K562 (cell line): ENCODE measurements around the gene PDZK1IP1. TPM values are rescaled to one million over a fixed set of nuclear protein-coding genes. Genes with fewer than 3 reads are reported as not detected.

Source experiments
- CHD2 ChIP-seq: IDR thresholded peaks from 2 replicates; pipeline ENCODE4 v1.6.1; 2011; ENCODE audit warnings: low read depth, low read length
- HEY1 ChIP-seq: fragments of 250-450 bp; sonication (Bioruptor Pico); IDR thresholded peaks from 2 replicates; pipeline ENCODE4 v1.5.0; 2020; ENCODE audit warnings: mild to moderate bottlenecking, moderate library complexity, borderline replicate concordance
- HIVEP1 ChIP-seq: fragments of 250-450 bp; sonication (Bioruptor Pico); IDR thresholded peaks from 2 replicates; pipeline ENCODE4 v1.4.0; 2020; ENCODE audit warnings: mild to moderate bottlenecking
- KAT7 ChIP-seq: sonication (generic); formaldehyde crosslinking; IDR thresholded peaks from 2 replicates; pipeline ENCODE4 v1.8.0; 2022; ENCODE audit warnings: missing genetic modification reagents, mild to moderate bottlenecking, borderline replicate concordance
- KDM4B ChIP-seq, 2 experiments: fragments of 450-650 bp in 1 of 2; sonication (generic) in 1 of 2; IDR thresholded peaks; 2 replicates each; pipeline ENCODE4 v1.6.1; 2016 to 2017; ENCODE audit warnings: borderline replicate concordance in 2 of 2, antibody characterized with exemption in 1 of 2, low read depth in 1 of 2, mild to moderate bottlenecking in 1 of 2
- KDM5B ChIP-seq: fragments of 200-600 bp; sonication (generic); IDR thresholded peaks from 2 replicates; pipeline ENCODE4 v1.6.1; 2012; ENCODE audit warnings: low read depth, mild to moderate bottlenecking, moderate library complexity, low read length, control low read depth, inconsistent platforms; ENCODE audit not compliant: insufficient replicate concordance
- LEF1 ChIP-seq: fragments of 450-650 bp; IDR thresholded peaks from 2 replicates; pipeline ENCODE4 v1.6.1; 2016; ENCODE audit warnings: mild to moderate bottlenecking
- MCM7 ChIP-seq, 2 experiments: fragments of 450-650 bp; IDR thresholded peaks; 2 replicates each; pipeline ENCODE4 v1.6.1; 2016 to 2018
- RBM14 ChIP-seq: fragments of 200-400 bp; formaldehyde crosslinking; IDR thresholded peaks from 2 replicates; pipeline ENCODE4 v1.6.1; 2018; ENCODE audit warnings: low read depth, mild to moderate bottlenecking, low read length, moderate library complexity, borderline replicate concordance; ENCODE audit not compliant: insufficient read depth
- RBM22 ChIP-seq: fragments of 200-400 bp; formaldehyde crosslinking; IDR thresholded peaks from 2 replicates; pipeline ENCODE4 v1.6.1; 2018; ENCODE audit warnings: low read length, low read depth; ENCODE audit not compliant: poor library complexity, severe bottlenecking
- YBX1 ChIP-seq: fragments of 450-650 bp; IDR thresholded peaks from 2 replicates; pipeline ENCODE4 v1.7.1; 2016; ENCODE audit warnings: mild to moderate bottlenecking
- ZNF143 ChIP-seq: sonication (generic); formaldehyde crosslinking; IDR thresholded peaks from 2 replicates; pipeline ENCODE4 v1.9.0; 2022; ENCODE audit warnings: mild to moderate bottlenecking, missing genetic modification reagents
- ZNF23 ChIP-seq: fragments of 250-450 bp; sonication (Bioruptor Pico); IDR thresholded peaks from 2 replicates; pipeline ENCODE4 v1.4.0; 2020; ENCODE audit warnings: mild to moderate bottlenecking
- ZNF584 ChIP-seq: fragments of 200-800 bp; sonication (Bioruptor generic); IDR thresholded peaks from 2 replicates; pipeline ENCODE4 v1.6.1; 2016; ENCODE audit warnings: low read depth, mild to moderate bottlenecking, missing genetic modification characterization, missing compliant biosample characterization
- polyA plus RNA-seq, 8 experiments: library from polyadenylated mRNA; depleted of rRNA in 4 of 8; stranded (reverse) in 5 of 8; unstranded in 3 of 8; fragments of >200 nt; fragmentation: Nextera tagmentation in 2 of 8; fragmentation: Illumina TruSeq in 1 of 8; extraction: Ambion mirVana in 2 of 8; extraction: Trizol in 1 of 8; gene quantifications; 2 replicates each; pipeline versions ENCODE4 v1.2.1 to v1.2.3, GENCODE V29; 2011 to 2014; ENCODE audit warnings: inconsistent platforms in 1 of 8, missing spikeins in 1 of 8
- total RNA-seq, 7 experiments: library from RNA; depleted of rRNA in 6 of 7; stranded (reverse); fragments of >200 nt in 6 of 7; fragmentation: Illumina TruSeq in 2 of 7; extraction: Trizol in 2 of 7; gene quantifications; 2 replicates each; pipeline versions ENCODE4 v1.2.1 to v1.2.3, GENCODE V29; 2011 to 2021; ENCODE audit warnings: low replicate concordance in 1 of 7
- TF ChIP-seq, protein P1 (sequence below): sonication (generic); formaldehyde crosslinking; IDR thresholded peaks from 2 replicates; pipeline ENCODE4 v1.5.0; 2020; ENCODE audit warnings: missing genetic modification reagents
- TF ChIP-seq, protein P2 (sequence below): IDR thresholded peaks from 3 replicates; pipeline ENCODE4 v1.6.1; 2011; ENCODE audit warnings: borderline replicate concordance, mild to moderate bottlenecking, moderate library complexity; ENCODE audit not compliant: insufficient read length; ENCODE audit errors: extremely low read depth
- TF ChIP-seq, protein P3 (sequence below): fragments of 200-800 bp; sonication (Bioruptor generic); IDR thresholded peaks from 2 replicates; pipeline ENCODE4 v1.6.1; 2017; ENCODE audit warnings: missing genetic modification characterization, missing compliant biosample characterization
- TF ChIP-seq, protein P4 (sequence below): fragments of 200-400 bp; formaldehyde crosslinking; IDR thresholded peaks from 2 replicates; pipeline ENCODE4 v1.6.1; 2017; ENCODE audit warnings: mild to moderate bottlenecking, low read depth, low read length, moderate library complexity

Gene PDZK1IP1
- total and polyA plus RNA-seq, 9 of the 15 experiments (the other 6 are each of a cell fraction or from before 2014, with no cell fraction given): 0.17 to 0.68 (median 0.53) TPM; not detected in 2

DNA sequence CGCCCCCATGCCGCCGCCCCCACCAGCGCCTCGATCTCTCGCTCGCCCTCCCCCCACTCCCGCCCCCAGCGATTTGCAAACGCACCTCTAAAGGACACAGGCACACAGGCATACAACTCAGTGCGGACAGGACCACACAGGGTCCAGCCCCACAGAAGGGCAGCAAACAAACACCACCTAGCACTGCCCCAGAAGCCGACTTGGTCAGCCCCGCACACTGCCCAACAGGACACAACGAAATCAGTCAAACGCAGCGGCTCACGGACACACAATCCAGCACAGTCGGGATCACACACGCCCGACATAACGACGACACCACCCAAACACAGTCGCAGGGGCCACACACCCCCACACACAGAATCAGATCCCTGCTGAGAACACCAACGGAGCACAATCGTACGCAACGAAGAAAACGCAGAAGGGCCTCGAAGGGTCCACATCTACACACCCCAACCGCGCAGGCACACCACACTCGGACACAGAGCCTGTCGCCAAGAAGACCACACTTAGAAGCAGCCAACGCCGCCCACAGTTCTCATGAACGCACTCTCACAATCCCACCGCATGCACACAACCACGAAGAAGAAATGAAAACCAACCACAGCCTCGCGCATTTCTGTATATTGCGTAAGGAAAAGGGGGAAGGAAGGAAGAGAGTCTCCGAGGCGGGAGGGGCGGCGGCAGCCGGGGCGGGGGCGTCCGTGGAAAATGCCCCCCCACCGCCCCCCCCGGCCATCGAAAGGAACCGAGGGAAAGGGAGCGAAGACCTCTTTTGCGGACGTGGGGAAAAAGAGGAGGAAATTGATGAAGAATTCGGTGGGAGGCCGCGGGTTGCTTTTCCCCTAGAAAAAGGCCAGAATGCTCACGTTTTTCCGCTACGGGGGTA lies 41.7 kb upstream of the PDZK1IP1 start (continued):
- TF ChIP-seq RBM14 (no peak), KAT7 (CRISPR knock-in tag) (peak; percentile 84), YBX1 (no peak), LEF1 (peak; percentile 83), CHD2 (no peak; the same call in 1 of the 2 replicates), RBM22 (peak; percentile 73), HEY1 (CRISPR knock-in tag) (no peak), ZNF584 (CRISPR knock-in tag) (no peak), KDM4B (IDR thresholded peaks at IDR 0.05; ENCODE audit: borderline replicate concordance in 2 of 2, low read depth in 1 of 2) (0 out of 4 replicates have a peak, but pooled peaks of 1 of the 2 experiments have one; percentile 20), HIVEP1 (CRISPR knock-in tag) (no peak), KDM5B (peak; percentile 81), ZNF143 (CRISPR knock-in tag) (no peak), ZNF23 (CRISPR knock-in tag) (no peak), MCM7 (IDR thresholded peaks at IDR 0.05) (peak in 1 of 2 experiments; percentile 82; a peak in 1 of 4 replicates)
- TF ChIP-seq, protein P1, sequence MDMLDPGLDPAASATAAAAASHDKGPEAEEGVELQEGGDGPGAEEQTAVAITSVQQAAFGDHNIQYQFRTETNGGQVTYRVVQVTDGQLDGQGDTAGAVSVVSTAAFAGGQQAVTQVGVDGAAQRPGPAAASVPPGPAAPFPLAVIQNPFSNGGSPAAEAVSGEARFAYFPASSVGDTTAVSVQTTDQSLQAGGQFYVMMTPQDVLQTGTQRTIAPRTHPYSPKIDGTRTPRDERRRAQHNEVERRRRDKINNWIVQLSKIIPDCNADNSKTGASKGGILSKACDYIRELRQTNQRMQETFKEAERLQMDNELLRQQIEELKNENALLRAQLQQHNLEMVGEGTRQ (CRISPR knock-in tag): no peak; the same call in 1 of the 2 replicates
- TF ChIP-seq, protein P2, sequence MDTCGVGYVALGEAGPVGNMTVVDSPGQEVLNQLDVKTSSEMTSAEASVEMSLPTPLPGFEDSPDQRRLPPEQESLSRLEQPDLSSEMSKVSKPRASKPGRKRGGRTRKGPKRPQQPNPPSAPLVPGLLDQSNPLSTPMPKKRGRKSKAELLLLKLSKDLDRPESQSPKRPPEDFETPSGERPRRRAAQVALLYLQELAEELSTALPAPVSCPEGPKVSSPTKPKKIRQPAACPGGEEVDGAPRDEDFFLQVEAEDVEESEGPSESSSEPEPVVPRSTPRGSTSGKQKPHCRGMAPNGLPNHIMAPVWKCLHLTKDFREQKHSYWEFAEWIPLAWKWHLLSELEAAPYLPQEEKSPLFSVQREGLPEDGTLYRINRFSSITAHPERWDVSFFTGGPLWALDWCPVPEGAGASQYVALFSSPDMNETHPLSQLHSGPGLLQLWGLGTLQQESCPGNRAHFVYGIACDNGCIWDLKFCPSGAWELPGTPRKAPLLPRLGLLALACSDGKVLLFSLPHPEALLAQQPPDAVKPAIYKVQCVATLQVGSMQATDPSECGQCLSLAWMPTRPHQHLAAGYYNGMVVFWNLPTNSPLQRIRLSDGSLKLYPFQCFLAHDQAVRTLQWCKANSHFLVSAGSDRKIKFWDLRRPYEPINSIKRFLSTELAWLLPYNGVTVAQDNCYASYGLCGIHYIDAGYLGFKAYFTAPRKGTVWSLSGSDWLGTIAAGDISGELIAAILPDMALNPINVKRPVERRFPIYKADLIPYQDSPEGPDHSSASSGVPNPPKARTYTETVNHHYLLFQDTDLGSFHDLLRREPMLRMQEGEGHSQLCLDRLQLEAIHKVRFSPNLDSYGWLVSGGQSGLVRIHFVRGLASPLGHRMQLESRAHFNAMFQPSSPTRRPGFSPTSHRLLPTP: no peak
- TF ChIP-seq, protein P3, sequence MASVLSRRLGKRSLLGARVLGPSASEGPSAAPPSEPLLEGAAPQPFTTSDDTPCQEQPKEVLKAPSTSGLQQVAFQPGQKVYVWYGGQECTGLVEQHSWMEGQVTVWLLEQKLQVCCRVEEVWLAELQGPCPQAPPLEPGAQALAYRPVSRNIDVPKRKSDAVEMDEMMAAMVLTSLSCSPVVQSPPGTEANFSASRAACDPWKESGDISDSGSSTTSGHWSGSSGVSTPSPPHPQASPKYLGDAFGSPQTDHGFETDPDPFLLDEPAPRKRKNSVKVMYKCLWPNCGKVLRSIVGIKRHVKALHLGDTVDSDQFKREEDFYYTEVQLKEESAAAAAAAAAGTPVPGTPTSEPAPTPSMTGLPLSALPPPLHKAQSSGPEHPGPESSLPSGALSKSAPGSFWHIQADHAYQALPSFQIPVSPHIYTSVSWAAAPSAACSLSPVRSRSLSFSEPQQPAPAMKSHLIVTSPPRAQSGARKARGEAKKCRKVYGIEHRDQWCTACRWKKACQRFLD: no peak
- TF ChIP-seq, protein P4, sequence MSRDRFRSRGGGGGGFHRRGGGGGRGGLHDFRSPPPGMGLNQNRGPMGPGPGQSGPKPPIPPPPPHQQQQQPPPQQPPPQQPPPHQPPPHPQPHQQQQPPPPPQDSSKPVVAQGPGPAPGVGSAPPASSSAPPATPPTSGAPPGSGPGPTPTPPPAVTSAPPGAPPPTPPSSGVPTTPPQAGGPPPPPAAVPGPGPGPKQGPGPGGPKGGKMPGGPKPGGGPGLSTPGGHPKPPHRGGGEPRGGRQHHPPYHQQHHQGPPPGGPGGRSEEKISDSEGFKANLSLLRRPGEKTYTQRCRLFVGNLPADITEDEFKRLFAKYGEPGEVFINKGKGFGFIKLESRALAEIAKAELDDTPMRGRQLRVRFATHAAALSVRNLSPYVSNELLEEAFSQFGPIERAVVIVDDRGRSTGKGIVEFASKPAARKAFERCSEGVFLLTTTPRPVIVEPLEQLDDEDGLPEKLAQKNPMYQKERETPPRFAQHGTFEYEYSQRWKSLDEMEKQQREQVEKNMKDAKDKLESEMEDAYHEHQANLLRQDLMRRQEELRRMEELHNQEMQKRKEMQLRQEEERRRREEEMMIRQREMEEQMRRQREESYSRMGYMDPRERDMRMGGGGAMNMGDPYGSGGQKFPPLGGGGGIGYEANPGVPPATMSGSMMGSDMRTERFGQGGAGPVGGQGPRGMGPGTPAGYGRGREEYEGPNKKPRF: no peak
